ENCODE results near the gene ATP6V0B. TPM values are rescaled to one million over a fixed set of nuclear protein-coding genes. Genes with fewer than 3 reads are reported as not detected.

The ATP6V0B gene
- total and polyA plus RNA-seq, 2 donors (not counting 1 experiment from before 2014, with no cell fraction given), result 91.0 to 198 TPM

- 38% methylated on average over 11 of the region's 11 CpGs for WGBS (ENCODE audit: insufficient coverage)
- Mint-ChIP-seq H3K4me3 (peak overlapping the region; percentile 96), H3K27me3 (no peaks in the 10 kb centered on the region), H3K27ac (peak overlapping the region; percentile 56), H3K9me3 (ENCODE audit: insufficient read depth) (no peaks in the 10 kb centered on the region), H3K4me1 (peaks cover 38% of the 10 kb centered on the region)
- peak overlapping the region; percentile 94 for H3K4me2 ChIP-seq (replicated peaks; ENCODE audit: low read depth, low read length, poor library complexity, severe bottlenecking)
- H3K4me1 ChIP-seq (ENCODE audit: control insufficient read depth in 2 of 2, insufficient read depth in 2 of 2, low read length in 2 of 2), result peaks cover 22 to 44% of the 10 kb centered on the region in 2 donors
- H3K9me3 ChIP-seq (ENCODE audit: control extremely low read depth in 1 of 3, control insufficient read depth in 2 of 3, insufficient read depth in 1 of 3, low read length in 2 of 3), result no peaks in the 10 kb centered on the region
- peak overlapping the region; percentile 99 for H2AFZ ChIP-seq (ENCODE audit: insufficient read depth, low read depth, low read length, poor library complexity, severe bottlenecking)
- peak overlapping the region in 1 of 2 donors; percentile 75 for H3K27ac ChIP-seq (ENCODE audit: low read length in 2 of 2)
- ATAC-seq (ENCODE audit: low read depth), result no peak
- peak overlapping the region; percentile 87 for H3K9ac ChIP-seq (ENCODE audit: low read length)
- H3K36me3 ChIP-seq (replicated peaks in 1 of 2; ENCODE audit: control extremely low read depth in 1 of 2, control insufficient read depth in 1 of 2, extremely low read depth in 1 of 2, insufficient read depth in 2 of 2, low read length in 1 of 2), result no peaks in the 10 kb centered on the region
- no peak for DNase-seq
- H3K4me3 ChIP-seq (ENCODE audit: control extremely low read depth in 1 of 5, extremely low read depth in 1 of 5, insufficient read depth in 1 of 5, low read depth in 2 of 5, low read length in 4 of 5), result peak overlapping the region in 4 of 5 experiments; percentile 67 to 81 (median 75)
- H4K20me1 ChIP-seq (ENCODE audit: control insufficient read depth, insufficient read depth, low read length, poor library complexity, severe bottlenecking), result no peaks in the 10 kb centered on the region
- no peaks in the 10 kb centered on the region for H3K27me3 ChIP-seq (replicated peaks in 1 of 4; ENCODE audit: control extremely low read depth in 1 of 4, control insufficient read depth in 3 of 4, insufficient read depth in 4 of 4, low read length in 3 of 4)
- CTCF ChIA-PET, result interaction anchor here (1.0 to 5.1 kb wide), 9 partner anchors 13 to 58 kb away, joined by 3 to 32 read pairs (median 3); partner anchors contain the start of gene DPH2
- POLR2A ChIA-PET, result interaction anchor here (0.7 to 1.4 kb wide), 3 partner anchors 18 to 343 kb away, joined by 3 to 5 read pairs (median 3); partner anchors contain the start of gene ATP6V0B
- TF ChIP-seq CTCF (IDR thresholded peaks at IDR 0.05) (no peak), EZH2 (IDR thresholded peaks at IDR 0.05; ENCODE audit: borderline replicate concordance, insufficient read depth, low read depth, low read length, poor library complexity, severe bottlenecking) (no peak)
- H3K79me2 ChIP-seq (ENCODE audit: control insufficient read depth, insufficient read depth, low read length), result no peaks in the 10 kb centered on the region
- intact Hi-C loops (cut with micrococcal nuclease), result loop anchor here (5.0 kb wide), 1 partner anchor 285 kb away; the partner anchor contains the start of gene ST3GAL3
These were observed 17.7 kb downstream of the ATP6V0B start for GRCh38 chr1:43992232-43992995.

All from B cell (primary cell).